ENCODE data around the gene SDHB.

SDHB gene

DNA sequence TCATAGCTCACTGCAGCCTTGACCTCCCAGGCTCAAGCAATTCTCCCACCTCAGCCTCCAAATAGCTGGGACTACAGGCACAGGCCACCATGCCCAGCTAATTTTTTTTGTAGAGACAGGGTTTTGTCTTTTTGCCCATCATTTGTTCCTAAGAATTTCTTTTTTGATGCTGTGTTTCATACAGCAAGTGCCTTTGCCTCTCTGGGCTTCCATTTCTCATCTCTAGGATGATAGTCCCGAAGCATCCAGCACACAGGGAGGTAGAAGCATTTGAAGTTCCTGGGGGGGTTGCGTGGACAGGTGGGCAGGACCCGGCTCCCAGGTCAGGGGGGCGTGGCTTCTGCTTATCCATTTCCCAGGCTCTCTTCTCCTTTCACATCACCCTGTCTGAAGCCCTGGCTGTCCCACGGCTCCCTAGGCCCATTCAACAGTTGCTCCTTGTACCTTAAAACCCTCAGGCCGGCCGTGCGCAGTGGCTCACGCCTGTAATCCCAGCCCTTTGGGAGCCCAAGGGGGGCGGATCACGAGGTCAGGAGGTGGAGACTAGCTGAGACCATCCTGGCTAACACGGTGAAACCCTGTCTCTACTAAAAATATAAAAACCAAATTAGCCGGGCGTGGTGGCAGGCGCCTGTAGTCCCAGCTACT, 45.5 kb downstream of the SDHB start:
- Mint-ChIP-seq H3K9me3 (no peaks in the 10 kb centered on the region), H3K36me3 (ENCODE audit: low read depth) (peaks cover 7% of the 10 kb centered on the region), H3K4me3 (no peak overlapping the region), H3K27me3 (ENCODE audit: low read depth) (no peaks in the 10 kb centered on the region), H3K4me1 (peaks cover 5% of the 10 kb centered on the region), H3K27ac (no peak overlapping the region)
- TF ChIP-seq, protein P1, sequence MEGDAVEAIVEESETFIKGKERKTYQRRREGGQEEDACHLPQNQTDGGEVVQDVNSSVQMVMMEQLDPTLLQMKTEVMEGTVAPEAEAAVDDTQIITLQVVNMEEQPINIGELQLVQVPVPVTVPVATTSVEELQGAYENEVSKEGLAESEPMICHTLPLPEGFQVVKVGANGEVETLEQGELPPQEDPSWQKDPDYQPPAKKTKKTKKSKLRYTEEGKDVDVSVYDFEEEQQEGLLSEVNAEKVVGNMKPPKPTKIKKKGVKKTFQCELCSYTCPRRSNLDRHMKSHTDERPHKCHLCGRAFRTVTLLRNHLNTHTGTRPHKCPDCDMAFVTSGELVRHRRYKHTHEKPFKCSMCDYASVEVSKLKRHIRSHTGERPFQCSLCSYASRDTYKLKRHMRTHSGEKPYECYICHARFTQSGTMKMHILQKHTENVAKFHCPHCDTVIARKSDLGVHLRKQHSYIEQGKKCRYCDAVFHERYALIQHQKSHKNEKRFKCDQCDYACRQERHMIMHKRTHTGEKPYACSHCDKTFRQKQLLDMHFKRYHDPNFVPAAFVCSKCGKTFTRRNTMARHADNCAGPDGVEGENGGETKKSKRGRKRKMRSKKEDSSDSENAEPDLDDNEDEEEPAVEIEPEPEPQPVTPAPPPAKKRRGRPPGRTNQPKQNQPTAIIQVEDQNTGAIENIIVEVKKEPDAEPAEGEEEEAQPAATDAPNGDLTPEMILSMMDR (IDR thresholded peaks at IDR 0.05; ENCODE audit: unreplicated experiment in 3 of 3): no peak

DNA sequence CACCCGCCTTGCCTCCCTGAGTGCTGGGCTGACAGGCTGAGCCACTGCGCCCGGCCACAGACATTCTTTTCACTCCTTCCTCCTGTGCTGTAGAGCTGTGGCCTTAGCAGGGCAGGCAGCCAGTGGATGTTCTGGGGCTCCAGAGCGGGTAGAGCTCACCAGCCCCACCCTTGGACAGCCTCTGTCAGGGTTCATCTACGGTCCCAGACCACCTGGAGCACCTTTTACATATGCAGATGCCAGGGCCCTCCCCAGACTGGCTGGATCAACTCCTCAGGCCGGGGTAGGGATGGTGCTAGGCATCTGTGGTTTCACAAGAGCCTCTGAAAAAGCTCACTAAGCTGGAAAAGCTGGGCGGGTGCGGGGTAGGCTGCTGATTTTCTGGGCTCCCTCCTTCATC, 46.7 kb downstream of the SDHB start:
- no peak overlapping the region for H3K4me3 Mint-ChIP-seq
- no peaks in the 10 kb centered on the region for H3K9me3 Mint-ChIP-seq
- peaks cover 7% of the 10 kb centered on the region for H3K36me3 Mint-ChIP-seq (ENCODE audit: low read depth)
- H3K27ac Mint-ChIP-seq: no peak overlapping the region
- H3K27me3 Mint-ChIP-seq (ENCODE audit: low read depth): no peaks in the 10 kb centered on the region
- no peaks in the 10 kb centered on the region for H3K4me1 Mint-ChIP-seq
- TF ChIP-seq, protein P1 (IDR thresholded peaks at IDR 0.05; ENCODE audit: unreplicated experiment in 3 of 3): no peak

DNA sequence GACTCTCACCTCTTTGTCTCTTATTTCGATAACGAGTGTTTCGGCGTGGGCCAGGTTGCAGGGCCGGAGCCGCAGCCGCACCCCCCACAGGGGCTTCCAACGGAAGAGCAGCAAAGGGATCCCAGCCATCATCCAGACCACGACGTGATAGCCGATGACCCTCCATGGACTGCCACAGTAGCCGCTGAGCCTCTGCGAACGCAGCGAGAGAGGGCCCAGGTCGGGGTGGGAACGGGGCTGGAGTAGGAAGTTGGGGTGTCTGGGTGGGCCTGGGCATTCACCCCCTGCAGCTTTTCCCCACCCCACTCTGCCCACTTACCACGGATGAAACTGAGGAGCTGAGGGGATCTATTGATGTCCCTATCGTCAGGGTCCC, 48.5 kb downstream of the SDHB start:
- TF ChIP-seq, protein P1 (IDR thresholded peaks at IDR 0.05; ENCODE audit: unreplicated experiment in 3 of 3): no peak
- Mint-ChIP-seq H3K27ac (no peak overlapping the region), H3K4me3 (no peak overlapping the region), H3K36me3 (ENCODE audit: low read depth) (peaks cover 7% of the 10 kb centered on the region), H3K4me1 (no peaks in the 10 kb centered on the region), H3K9me3 (no peaks in the 10 kb centered on the region), H3K27me3 (ENCODE audit: low read depth) (no peaks in the 10 kb centered on the region)

DNA sequence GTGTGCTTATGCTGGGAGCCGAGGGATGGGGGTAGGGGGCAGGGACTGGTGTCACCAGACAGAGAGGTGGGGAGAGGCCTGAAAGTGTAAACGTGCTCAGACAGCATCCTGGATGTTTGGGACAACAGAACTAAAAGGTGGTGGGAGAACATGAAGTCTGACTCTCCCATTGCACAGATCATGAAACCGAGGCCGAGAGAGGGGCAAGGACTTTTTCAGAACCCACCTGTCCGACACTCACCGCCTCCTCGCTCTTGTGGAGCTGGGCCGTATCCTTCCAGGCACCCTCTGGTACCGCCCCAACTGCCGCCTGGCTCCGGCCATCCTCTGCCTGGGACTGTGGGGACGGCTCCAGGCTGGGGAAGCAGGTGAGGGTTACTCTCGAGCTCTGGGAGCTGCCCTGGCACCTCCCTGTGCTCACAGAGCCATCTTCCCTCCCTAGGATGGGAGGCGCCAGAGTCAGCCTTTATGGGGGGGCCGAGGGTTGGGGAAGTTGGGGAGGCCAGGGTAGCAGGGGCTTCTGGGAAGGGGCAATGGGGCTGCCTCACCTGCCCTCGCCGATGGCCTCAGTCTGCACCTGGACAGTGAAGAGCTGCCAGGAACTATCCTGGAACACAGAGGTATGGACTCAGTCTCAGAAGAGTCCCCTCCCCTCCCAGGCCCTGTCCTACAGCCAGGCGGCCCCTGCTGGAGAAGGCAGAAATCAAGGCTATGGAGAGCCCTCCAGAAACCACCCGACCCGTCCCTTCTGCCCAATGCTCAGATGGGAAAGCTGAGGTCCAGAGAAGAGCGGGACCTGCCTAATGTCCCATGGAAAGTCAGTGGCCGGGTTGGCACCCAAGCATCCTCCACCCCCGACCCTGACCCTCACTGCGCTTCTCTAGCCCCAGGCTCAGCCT, 49.1 kb downstream of the SDHB start:
- Mint-ChIP-seq H3K4me1 (no peaks in the 10 kb centered on the region), H3K36me3 (ENCODE audit: low read depth) (peaks cover 8% of the 10 kb centered on the region), H3K27me3 (ENCODE audit: low read depth) (no peaks in the 10 kb centered on the region), H3K9me3 (no peaks in the 10 kb centered on the region), H3K4me3 (no peak overlapping the region), H3K27ac (no peak overlapping the region)
- TF ChIP-seq, protein P1 (IDR thresholded peaks at IDR 0.05; ENCODE audit: unreplicated experiment in 3 of 3): no peak

DNA sequence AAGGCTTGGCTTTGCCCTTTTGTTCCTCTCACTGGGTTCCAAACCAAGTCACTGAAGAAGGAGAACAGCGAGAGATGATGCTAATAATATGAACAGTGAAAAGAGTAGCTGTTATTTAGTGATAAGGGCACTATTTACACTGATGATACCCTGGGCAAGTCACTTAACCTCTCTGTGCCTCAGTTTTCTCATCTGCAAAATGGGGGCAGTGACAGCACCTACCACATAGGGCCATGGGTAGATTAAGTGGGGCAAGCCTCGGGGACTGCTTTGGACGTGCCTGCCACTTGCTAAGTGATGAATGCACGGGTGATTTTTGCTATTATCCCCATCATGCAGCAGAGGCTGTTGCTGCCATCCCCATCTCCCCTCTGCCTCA, 51.3 kb downstream of the SDHB start:
- peaks cover 18% of the 10 kb centered on the region for H3K36me3 Mint-ChIP-seq (ENCODE audit: low read depth)
- H3K27ac Mint-ChIP-seq: no peak overlapping the region
- H3K4me3 Mint-ChIP-seq: no peak overlapping the region
- TF ChIP-seq, protein P1 (IDR thresholded peaks at IDR 0.05; ENCODE audit: unreplicated experiment in 3 of 3): no peak
- no peaks in the 10 kb centered on the region for H3K9me3 Mint-ChIP-seq
- H3K4me1 Mint-ChIP-seq: no peaks in the 10 kb centered on the region
- no peaks in the 10 kb centered on the region for H3K27me3 Mint-ChIP-seq (ENCODE audit: low read depth)

All from nephron (organoid).